Peyer's patch (tissue), 4 donors: ENCODE results near the gene LINGO3. TPM values are rescaled to one million over a fixed set of nuclear protein-coding genes. Genes with fewer than 3 reads are reported as not detected.
A peak's percentile ranks its signal among the peaks of the same experiment; 100 is the strongest.

ENCODE experiments used
- DNase-seq, 3 donors: peaks; one replicate each; pipeline ENCODE4 v3.0.0-alpha.2; 2017 to 2019
- H3K27ac ChIP-seq, 4 donors: fragments of 200-600 bp; sonication (generic); one replicate each; pipeline ENCODE4 v1.5.1; 2016 to 2019
- H3K27me3 ChIP-seq, 2 donors: fragments of 200-600 bp; sonication (generic); one replicate each; pipeline ENCODE4 v1.5.1; 2019
- H3K36me3 ChIP-seq, 3 donors: fragments of 200-600 bp; sonication (generic); one replicate each; pipeline ENCODE4 v1.5.1; 2016 to 2019
- H3K4me1 ChIP-seq, 4 donors: fragments of 200-600 bp; sonication (generic); one replicate each; pipeline ENCODE4 v1.5.1; 2016 to 2019
- H3K4me3 ChIP-seq, 4 donors: fragments of 200-600 bp; sonication (generic); 1 replicate in 3 of 4; 2 replicates in 1 of 4; pipeline ENCODE4 v1.5.1; 2016 to 2019; ENCODE audit warnings: mild to moderate bottlenecking in 1 of 4
- H3K9me3 ChIP-seq, 4 donors: fragments of 200-600 bp; sonication (generic); one replicate each; pipeline ENCODE4 v1.5.1; 2016 to 2019; ENCODE audit warnings: mild to moderate bottlenecking in 1 of 4
- CTCF ChIP-seq, 6 experiments: fragments of 450-650 bp in 4 of 6; fragments of 200-600 bp in 2 of 6; sonication (generic) in 1 of 6; IDR thresholded peaks; one replicate each; pipeline ENCODE4 v1.5.1; 2017 to 2019; ENCODE audit warnings: antibody characterized with exemption in 6 of 6, mild to moderate bottlenecking in 3 of 6, moderate library complexity in 1 of 6
- POLR2A ChIP-seq, 2 donors: fragments of 450-650 bp; IDR thresholded peaks; one replicate each; pipeline ENCODE4 v1.5.1; 2017; ENCODE audit warnings: antibody characterized with exemption in 2 of 2, mild to moderate bottlenecking in 2 of 2, moderate library complexity in 2 of 2
- total RNA-seq, 4 donors: library from RNA; depleted of rRNA; stranded (reverse); fragments of >200 nt; gene quantifications; one replicate each; pipeline ENCODE4 v1.1.0, GENCODE V29; 2016

Gene LINGO3
- total RNA-seq, 4 donors from 2014 or later, result 0.54 to 5.0 TPM; not detected in 2

- Histone ChIP-seq H3K27me3 (no peaks in the 10 kb centered on the region), H3K9me3 (no peaks in the 10 kb centered on the region), H3K4me1 (peaks cover 0 to 52% (median 45%) of the 10 kb centered on the region in 4 donors), H3K27ac (peak overlapping the region; percentile 79 to 98 (median 90)), H3K36me3 (peaks cover 0 to 34% (median 0%) of the 10 kb centered on the region in 3 donors), H3K4me3 (peak overlapping the region; percentile 75 to 99 (median 88))
- peak in 2 of 3 donors; percentile 67 to 82 for DNase-seq
- TF ChIP-seq POLR2A (IDR thresholded peaks at IDR 0.05), result peak; percentile 42 to 47
- TF ChIP-seq CTCF (IDR thresholded peaks at IDR 0.05), result no peak
Observed at GRCh38 chr19:2327773-2328400, 19.9 kb upstream of the LINGO3 start.

- TF ChIP-seq POLR2A (IDR thresholded peaks at IDR 0.05) (no peak), CTCF (IDR thresholded peaks at IDR 0.05) (no peak)
- Histone ChIP-seq H3K27me3 (no peaks in the 10 kb centered on the region), H3K4me3 (no peak overlapping the region), H3K36me3 (peaks cover 0 to 44% (median 0%) of the 10 kb centered on the region in 3 donors), H3K4me1 (peaks cover 0 to 43% (median 36%) of the 10 kb centered on the region in 4 donors), H3K9me3 (no peaks in the 10 kb centered on the region), H3K27ac (peak overlapping the region in 1 of 4 donors; percentile 79)
- DNase-seq, result no peak
Observed at GRCh38 chr19:2326699-2327360, 18.9 kb upstream of the LINGO3 start.

- DNase-seq, result peak in 2 of 3 donors; percentile 60 to 73
- Histone ChIP-seq H3K27ac (peak overlapping the region in 2 of 4 donors; percentile 30 to 79), H3K27me3 (no peaks in the 10 kb centered on the region), H3K9me3 (no peaks in the 10 kb centered on the region), H3K4me1 (peaks cover 0 to 39% (median 26%) of the 10 kb centered on the region in 4 donors), H3K36me3 (peaks cover 0 to 53% (median 0%) of the 10 kb centered on the region in 3 donors), H3K4me3 (peak overlapping the region in 1 of 4 donors; percentile 3)
- no peak for TF ChIP-seq CTCF (IDR thresholded peaks at IDR 0.05)
- TF ChIP-seq POLR2A (IDR thresholded peaks at IDR 0.05), result no peak
Observed at GRCh38 chr19:2325281-2326046, 17.5 kb upstream of the LINGO3 start.

GRCh38 chr19:2324220-2324948, 16.4 kb upstream of the LINGO3 start:
- DNase-seq, result peak in 2 of 3 donors; percentile 70 to 80
- Histone ChIP-seq H3K36me3 (peaks cover 0 to 53% (median 0%) of the 10 kb centered on the region in 3 donors), H3K4me3 (peak overlapping the region in 1 of 4 donors; percentile 6), H3K27ac (peak overlapping the region in 2 of 4 donors; percentile 59 to 79), H3K4me1 (peaks cover 0 to 34% (median 18%) of the 10 kb centered on the region in 4 donors), H3K9me3 (no peaks in the 10 kb centered on the region), H3K27me3 (no peaks in the 10 kb centered on the region)
- no peak for TF ChIP-seq POLR2A (IDR thresholded peaks at IDR 0.05)

- Histone ChIP-seq H3K4me3 (no peak overlapping the region), H3K9me3 (no peaks in the 10 kb centered on the region), H3K36me3 (peaks cover 0 to 53% (median 0%) of the 10 kb centered on the region in 3 donors), H3K4me1 (peaks cover 0 to 31% (median 17%) of the 10 kb centered on the region in 4 donors), H3K27me3 (no peaks in the 10 kb centered on the region), H3K27ac (peak overlapping the region in 2 of 4 donors; percentile 59 to 79)
- no peak for DNase-seq
- no peak for TF ChIP-seq CTCF (IDR thresholded peaks at IDR 0.05)
- no peak for TF ChIP-seq POLR2A (IDR thresholded peaks at IDR 0.05)
Observed at GRCh38 chr19:2323707-2324106, 15.8 kb upstream of the LINGO3 start.
